Peyer's patch (tissue), 4 donors: ENCODE results near the gene ADGRL3. TPM values are rescaled to one million over a fixed set of nuclear protein-coding genes. Genes with fewer than 3 reads are reported as not detected.

Experiments used
- DNase-seq, 3 donors: peaks; one replicate each; pipeline ENCODE4 v3.0.0-alpha.2; 2017 to 2019
- H3K27ac ChIP-seq, 4 donors: fragments of 200-600 bp; sonication (generic); one replicate each; pipeline ENCODE4 v1.5.1; 2016 to 2019
- H3K27me3 ChIP-seq, 2 donors: fragments of 200-600 bp; sonication (generic); one replicate each; pipeline ENCODE4 v1.5.1; 2019
- H3K36me3 ChIP-seq, 3 donors: fragments of 200-600 bp; sonication (generic); one replicate each; pipeline ENCODE4 v1.5.1; 2016 to 2019
- H3K4me1 ChIP-seq, 4 donors: fragments of 200-600 bp; sonication (generic); one replicate each; pipeline ENCODE4 v1.5.1; 2016 to 2019
- H3K4me3 ChIP-seq, 4 donors: fragments of 200-600 bp; sonication (generic); 1 replicate in 3 of 4; 2 replicates in 1 of 4; pipeline ENCODE4 v1.5.1; 2016 to 2019; ENCODE audit warnings: mild to moderate bottlenecking in 1 of 4
- H3K9me3 ChIP-seq, 4 donors: fragments of 200-600 bp; sonication (generic); one replicate each; pipeline ENCODE4 v1.5.1; 2016 to 2019; ENCODE audit warnings: mild to moderate bottlenecking in 1 of 4
- CTCF ChIP-seq, 6 experiments: fragments of 450-650 bp in 4 of 6; fragments of 200-600 bp in 2 of 6; sonication (generic) in 1 of 6; IDR thresholded peaks; one replicate each; pipeline ENCODE4 v1.5.1; 2017 to 2019; ENCODE audit warnings: antibody characterized with exemption in 6 of 6, mild to moderate bottlenecking in 3 of 6, moderate library complexity in 1 of 6
- POLR2A ChIP-seq, 2 donors: fragments of 450-650 bp; IDR thresholded peaks; one replicate each; pipeline ENCODE4 v1.5.1; 2017; ENCODE audit warnings: antibody characterized with exemption in 2 of 2, mild to moderate bottlenecking in 2 of 2, moderate library complexity in 2 of 2
- total RNA-seq, 4 donors: library from RNA; depleted of rRNA; stranded (reverse); fragments of >200 nt; gene quantifications; one replicate each; pipeline ENCODE4 v1.1.0, GENCODE V29; 2016

Gene ADGRL3
- total RNA-seq, 4 donors from 2014 or later = 3.7 to 39.6 (median 9.1) TPM

DNA sequence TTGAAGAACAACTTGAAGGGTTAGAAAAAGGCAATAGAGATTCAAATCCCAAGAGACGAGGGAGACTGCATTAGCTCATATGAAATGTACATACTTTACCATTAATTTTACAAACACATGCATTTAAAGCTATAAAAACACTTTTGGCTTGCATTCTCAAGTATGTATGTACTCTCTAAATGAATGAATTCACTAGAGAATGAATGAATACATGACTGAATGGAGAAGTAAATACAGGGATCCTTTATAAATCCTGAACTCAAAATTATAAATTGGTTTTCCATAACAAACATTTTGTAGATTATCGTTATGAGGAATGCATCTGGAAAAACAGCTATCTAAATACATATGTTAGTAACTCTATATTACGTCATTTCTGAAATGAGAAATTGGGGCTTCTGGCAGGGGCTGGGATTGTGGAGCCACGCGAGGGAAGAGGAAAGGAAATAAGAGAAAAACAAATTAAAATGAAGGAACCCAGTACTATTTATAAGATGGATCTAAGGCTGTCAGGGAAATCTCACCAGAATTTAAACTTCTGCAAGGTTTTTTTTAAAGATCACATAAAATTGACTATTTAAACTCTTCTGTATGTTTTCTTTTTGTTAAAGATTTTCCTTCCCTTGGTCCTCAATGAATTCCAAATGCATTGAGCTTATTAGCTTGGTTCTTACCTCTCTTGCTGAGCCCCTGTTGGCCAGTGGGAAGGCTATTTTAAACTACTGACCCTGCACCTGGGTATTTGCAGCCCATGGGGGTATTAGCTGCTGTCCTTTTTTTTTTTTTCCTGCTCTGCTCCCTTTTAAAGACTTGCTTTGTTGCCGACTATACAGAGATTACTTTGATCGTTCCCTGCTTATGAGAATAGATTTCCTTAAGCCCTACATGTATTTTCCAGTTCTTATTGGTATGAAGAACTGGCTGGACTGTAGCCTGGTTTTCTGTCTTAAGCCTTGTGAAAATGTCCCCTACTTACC, 207.8 kb downstream of the ADGRL3 start:
- H3K4me1 ChIP-seq = no peaks in the 10 kb centered on the region
- no peak for DNase-seq
- no peak overlapping the region for H3K27ac ChIP-seq
- H3K9me3 ChIP-seq = no peaks in the 10 kb centered on the region
- no peak overlapping the region for H3K4me3 ChIP-seq
- H3K27me3 ChIP-seq = no peaks in the 10 kb centered on the region
- no peaks in the 10 kb centered on the region for H3K36me3 ChIP-seq
- no peak for TF ChIP-seq CTCF (IDR thresholded peaks at IDR 0.05)

DNA sequence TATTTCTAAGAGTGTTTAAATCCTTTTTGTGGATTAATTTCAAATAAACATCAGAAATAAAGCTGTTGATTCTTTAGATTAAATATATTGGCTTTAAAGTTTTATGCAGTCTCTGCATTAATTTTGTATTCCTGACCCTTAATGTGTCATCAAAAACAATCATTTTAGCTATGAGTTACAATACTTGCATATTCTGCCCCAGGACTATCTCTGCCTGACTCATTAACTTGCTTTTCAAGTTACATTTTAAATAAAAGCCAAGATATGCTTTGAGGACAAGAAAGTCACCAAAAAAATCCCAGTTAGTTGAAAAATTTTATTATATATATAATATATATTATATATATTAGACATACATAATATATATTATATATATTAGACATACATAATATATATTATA, 208.7 kb downstream of the ADGRL3 start:
- no peaks in the 10 kb centered on the region for H3K27me3 ChIP-seq
- no peak overlapping the region for H3K4me3 ChIP-seq
- no peaks in the 10 kb centered on the region for H3K4me1 ChIP-seq
- no peaks in the 10 kb centered on the region for H3K36me3 ChIP-seq
- DNase-seq = no peak
- H3K9me3 ChIP-seq = no peaks in the 10 kb centered on the region
- H3K27ac ChIP-seq = no peak overlapping the region
- TF ChIP-seq CTCF (IDR thresholded peaks at IDR 0.05) = no peak
- TF ChIP-seq POLR2A (IDR thresholded peaks at IDR 0.05) = no peak

GRCh38 chr4:61411241-61411640, 211.1 kb downstream of the ADGRL3 start:
- Histone ChIP-seq H3K27me3 (no peaks in the 10 kb centered on the region), H3K36me3 (no peaks in the 10 kb centered on the region), H3K4me3 (no peak overlapping the region), H3K9me3 (no peaks in the 10 kb centered on the region), H3K4me1 (no peaks in the 10 kb centered on the region), H3K27ac (no peak overlapping the region)
- no peak for DNase-seq
- TF ChIP-seq POLR2A (IDR thresholded peaks at IDR 0.05) = no peak

DNA sequence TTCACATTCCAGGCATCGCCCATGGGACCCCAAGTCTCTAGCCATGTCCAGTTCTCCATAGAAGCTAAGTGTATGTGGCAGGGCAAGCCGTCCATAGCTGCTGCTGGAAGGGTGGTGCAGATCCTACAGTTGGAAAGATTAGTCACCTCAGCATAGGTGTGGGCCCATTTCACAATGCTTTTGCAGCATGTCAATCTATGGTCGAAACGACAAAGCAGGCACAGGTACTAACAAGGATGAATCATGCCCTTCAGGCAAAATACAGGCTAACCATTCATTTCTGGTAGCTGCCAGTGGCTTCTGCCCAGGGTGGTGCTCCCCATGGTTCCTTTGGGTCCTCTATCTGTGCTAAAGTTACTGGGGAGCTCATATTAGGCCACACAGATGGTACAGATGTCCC, 225.2 kb downstream of the ADGRL3 start:
- H3K27me3 ChIP-seq = no peaks in the 10 kb centered on the region
- no peak for DNase-seq
- no peaks in the 10 kb centered on the region for H3K36me3 ChIP-seq
- H3K4me1 ChIP-seq = no peaks in the 10 kb centered on the region
- no peak overlapping the region for H3K27ac ChIP-seq
- no peaks in the 10 kb centered on the region for H3K9me3 ChIP-seq
- H3K4me3 ChIP-seq = no peak overlapping the region
- TF ChIP-seq CTCF (IDR thresholded peaks at IDR 0.05) (no peak), POLR2A (IDR thresholded peaks at IDR 0.05) (no peak)

- DNase-seq = no peak
- Histone ChIP-seq H3K9me3 (no peaks in the 10 kb centered on the region), H3K27me3 (no peaks in the 10 kb centered on the region), H3K36me3 (no peaks in the 10 kb centered on the region), H3K27ac (no peak overlapping the region), H3K4me3 (no peak overlapping the region), H3K4me1 (no peaks in the 10 kb centered on the region)
- no peak for TF ChIP-seq CTCF (IDR thresholded peaks at IDR 0.05)
- no peak for TF ChIP-seq POLR2A (IDR thresholded peaks at IDR 0.05)
These were observed 226.1 kb downstream of the ADGRL3 start for GRCh38 chr4:61426229-61426628.

DNA sequence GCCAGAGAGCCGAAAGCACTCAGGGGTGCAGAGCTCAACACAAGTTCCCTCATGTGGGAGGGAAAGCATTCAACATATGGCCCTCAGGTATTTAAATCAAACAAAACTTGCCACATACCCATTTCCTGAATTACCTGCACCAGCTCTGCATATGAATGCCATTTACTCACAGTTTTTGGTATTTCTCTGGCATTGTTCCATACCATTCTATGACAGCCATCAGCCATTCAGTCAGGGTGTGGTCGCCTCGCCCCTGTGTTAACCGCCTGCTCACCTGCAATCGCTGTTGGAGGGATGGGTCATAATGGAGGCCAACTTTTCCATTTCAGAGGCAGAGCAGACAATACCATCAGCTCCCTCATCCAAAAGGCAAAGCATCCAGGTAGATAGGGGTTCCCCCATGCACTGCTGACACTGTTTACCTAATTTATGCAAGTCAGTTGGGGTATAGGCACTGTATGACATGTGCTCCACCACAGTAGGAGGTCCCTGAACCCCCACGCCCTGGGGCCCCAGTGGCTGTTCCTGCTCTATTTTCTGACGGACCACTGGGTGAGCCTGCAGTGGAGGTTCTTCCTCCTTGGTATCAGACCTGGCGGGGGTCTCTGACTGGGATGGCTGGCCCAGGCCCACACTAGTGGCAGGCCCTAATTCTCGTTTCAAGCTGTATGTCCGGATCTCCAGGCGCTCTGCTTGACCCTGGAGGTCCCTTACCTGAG, 227.1 kb downstream of the ADGRL3 start:
- DNase-seq = no peak
- no peak overlapping the region for H3K27ac ChIP-seq
- no peaks in the 10 kb centered on the region for H3K27me3 ChIP-seq
- TF ChIP-seq POLR2A (IDR thresholded peaks at IDR 0.05) = no peak
- no peak for TF ChIP-seq CTCF (IDR thresholded peaks at IDR 0.05)
- no peaks in the 10 kb centered on the region for H3K4me1 ChIP-seq
- no peak overlapping the region for H3K4me3 ChIP-seq
- no peaks in the 10 kb centered on the region for H3K9me3 ChIP-seq
- H3K36me3 ChIP-seq = no peaks in the 10 kb centered on the region
